HG03196 (cell line): ENCODE data around the gene THAP7.
"Not testable (repeated sequence)": the region's sequence is repeated elsewhere in the genome, so short reads cannot be mapped to it uniquely, and the experiment has no call there.

ENCODE experiments used
- ATAC-seq: cut with Tn5 transposase; IDR thresholded peaks from one replicate; pipeline ENCODE4 v1.9.1; 2021; ENCODE audit not compliant: unreplicated experiment

Gene THAP7

DNA sequence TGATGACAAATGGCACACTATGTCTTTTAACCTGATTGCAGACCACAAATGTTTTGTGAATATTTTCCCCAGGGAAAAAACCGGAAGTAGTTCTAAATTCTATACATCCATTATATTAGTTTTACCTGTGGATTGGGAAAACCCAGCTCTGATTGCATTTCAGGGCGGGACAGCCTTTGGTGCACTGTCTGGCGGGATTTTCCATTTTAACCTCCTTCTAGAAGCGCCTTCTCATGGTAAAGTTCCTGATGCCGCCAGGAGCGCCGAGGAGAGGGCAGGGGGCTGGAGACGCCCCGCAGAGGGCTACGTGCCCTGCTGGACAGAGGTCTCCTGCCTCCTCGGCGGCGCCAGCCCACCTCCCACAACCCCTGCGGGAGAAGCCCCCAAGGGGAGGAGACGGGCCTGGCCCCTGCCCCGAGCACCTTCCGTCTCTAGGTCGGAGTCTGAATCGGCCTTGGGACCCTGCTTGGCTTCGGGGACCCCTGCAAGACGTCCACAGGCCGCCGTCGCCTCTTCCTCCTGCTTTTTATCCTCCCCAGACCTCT, 11.8 kb upstream of the THAP7 start:
- peak; percentile 14 for ATAC-seq

GRCh38 chr22:21012446-21013407, 10.8 kb upstream of the THAP7 start:
- ATAC-seq = no peak

DNA sequence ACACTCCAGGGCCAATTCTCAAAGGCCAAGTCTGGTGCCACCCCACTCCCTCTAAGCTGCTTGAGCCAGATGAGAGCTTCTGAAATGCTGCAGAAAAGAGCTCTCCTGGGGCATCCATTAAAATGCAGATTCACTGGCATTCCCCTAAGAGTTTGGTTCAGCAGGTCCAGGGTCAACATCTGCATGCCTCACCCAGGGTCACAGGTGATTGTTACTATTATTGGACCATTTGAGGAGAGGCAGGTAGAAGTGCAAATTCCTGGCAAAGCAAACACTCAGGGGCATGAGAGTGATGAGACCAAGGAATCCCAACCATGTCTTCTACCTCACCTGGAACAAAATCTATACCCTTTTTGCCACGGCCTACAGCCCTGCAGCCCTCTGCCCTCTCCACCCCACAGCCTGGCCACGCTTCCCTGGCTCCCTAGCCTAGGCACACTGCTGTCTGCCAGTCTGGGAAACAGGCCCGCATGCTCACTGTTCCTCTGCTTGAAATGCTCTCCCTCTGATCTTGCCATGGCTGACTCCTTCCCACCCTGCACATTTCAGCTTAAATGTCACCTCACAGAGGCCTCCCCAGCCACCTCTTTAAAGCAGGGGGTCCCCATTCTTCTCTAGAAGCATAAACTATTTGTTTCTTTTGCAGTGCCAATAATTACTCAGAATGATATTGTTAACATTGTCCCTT, 8.7 kb upstream of the THAP7 start:
- no peak for ATAC-seq

GRCh38 chr22:21009638-21010425, 7.9 kb upstream of the THAP7 start:
- ATAC-seq = no peak

DNA sequence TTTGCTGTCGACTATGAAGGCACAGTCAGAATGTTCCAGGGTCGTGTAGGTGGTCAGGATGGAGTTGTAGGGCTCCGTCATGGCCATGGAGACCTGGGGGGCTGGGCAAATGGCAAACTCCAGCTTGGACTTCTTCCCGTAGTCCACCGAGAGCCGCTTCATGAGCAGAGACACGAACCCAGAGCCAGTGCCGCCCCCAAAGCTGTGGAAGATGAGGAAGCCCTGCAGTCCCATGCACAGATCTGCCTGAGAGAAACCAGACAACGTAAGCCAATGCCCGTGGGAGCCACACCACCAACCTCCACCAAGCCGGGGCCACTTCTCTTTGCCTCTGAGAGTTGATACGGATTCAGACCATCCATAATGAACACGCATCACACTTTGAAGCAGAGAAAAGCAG, 7.3 kb upstream of the THAP7 start:
- ATAC-seq = not testable (repeated sequence)

DNA sequence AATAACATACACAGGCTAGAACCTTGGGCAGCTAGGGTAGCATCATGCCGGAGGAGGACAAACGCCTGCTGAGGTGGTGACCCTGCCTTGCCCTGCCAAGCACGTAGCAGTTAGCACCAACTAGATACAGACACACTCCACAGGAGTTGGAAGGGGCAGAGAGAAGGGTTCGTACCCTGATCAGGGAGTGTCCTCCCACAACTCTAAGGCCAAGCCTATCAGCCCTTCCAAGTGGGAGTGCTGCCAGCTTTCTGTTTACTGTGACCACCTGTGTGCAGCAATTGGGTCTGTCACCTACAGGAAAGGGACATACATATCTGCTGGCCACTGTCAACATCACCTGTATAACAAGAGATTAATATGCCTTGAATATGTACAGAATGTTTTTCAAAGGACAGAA, 1.9 kb upstream of the THAP7 start:
- no peak for ATAC-seq

DNA sequence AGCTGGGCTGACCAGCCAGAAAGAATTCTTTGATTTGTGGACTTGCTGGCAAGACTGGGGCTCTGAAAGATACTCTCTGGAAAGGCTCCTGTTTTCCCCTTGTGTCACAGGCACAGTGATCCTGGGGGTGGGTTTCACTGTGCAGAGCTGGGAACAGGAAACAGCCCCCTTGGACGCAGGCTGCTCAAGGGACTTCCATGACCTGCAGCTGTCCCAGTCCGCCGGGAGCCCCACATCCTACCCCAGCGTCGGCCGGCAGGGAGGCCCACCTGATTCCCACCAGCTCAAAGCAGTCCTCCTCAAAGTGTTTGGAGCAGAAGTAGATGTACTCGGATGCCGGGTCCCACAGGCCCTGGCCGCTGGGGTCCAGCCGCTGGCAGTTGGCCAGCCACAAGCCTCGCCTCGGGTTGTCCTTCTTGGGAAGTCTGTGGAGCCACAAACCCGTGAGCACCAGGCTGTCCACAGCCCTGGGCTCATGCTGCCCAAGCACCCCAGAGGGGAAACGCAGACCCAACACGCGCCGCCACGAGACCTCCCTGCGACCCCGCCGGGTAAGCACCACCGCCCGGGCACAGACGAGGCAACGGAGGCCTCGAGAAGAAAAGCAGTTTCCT, 824 bp downstream of the THAP7 start:
- peak; percentile 2 for ATAC-seq

DNA sequence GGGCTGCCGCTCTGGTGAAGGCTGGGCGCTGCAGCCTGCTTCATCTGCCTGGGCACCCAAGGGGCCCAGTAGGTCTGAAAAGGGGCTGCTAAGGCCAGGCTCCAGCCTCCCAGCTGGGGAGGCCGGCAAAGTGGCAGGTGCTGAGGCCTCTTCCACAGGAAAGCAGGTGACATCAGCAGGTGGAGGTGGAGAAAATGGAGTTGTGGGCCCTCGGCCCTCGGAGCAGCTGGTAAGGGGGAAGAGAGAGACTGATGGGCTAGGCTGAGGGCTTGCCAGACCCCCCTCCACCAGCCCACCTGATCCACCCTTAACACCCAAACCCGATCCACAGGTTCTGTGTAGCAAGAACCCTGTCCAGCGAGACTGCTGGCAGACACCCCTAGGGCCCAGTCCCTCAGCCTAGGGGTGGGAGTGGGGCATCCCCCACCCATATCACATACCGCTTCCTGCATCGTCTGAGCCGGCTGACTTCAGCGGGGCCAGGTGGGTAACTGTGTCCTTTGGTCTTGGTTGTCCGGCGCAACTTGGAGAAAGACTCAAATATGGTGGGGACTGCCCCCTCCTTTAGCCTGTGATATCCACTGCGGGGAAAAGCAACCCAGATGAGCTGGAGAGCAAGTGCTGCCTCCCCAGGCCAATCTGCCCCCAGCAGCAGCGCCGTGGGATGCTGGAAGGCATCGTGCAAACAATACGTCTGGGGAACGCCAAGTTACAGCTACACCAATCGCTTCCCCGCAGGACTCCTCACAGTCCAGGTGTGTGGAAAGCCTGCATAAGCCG, 1.5 kb downstream of the THAP7 start:
- ATAC-seq = no peak

DNA sequence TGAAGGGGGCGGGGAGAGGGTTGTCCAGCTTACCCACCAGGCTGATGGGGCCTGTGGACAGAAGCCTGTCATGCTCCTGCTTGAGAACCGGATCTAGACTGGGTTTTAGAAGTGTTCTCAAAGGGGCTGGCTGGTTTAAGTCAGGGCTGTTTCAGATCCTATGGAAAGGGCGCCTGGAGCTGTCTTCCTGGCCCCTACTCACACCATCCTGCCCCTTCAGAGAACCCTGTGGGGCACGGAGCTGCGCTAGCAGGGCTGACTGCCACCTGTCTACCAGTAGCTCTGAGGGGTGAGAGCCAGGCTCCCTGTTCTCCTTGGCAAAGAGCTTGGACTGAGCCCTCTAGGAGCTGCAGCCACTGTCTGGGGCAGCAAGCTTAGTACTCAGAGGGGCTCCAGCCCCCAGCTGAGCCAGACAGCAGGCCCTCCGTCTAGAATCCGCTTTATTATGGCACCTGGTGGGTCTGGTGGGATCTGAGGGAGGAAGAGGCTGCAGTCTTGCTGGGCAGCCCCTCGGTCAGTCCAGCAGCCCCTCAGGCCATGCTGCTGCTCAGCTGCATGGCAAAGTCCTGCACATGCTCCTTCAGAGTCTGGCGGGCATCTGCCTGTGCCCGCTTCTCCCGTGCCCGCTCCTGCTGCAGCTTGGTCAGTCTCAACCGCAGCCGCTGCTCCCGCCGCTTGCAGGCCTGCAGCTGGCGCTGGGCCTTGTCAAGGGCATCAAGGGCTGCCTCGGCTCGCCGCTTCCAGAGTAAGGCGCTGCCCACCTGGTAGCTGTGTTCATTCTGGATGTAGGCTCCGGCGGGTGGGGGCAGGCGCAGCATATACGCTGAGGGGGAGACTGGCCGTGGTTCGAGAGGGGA, 2.3 kb downstream of the THAP7 start:
- ATAC-seq = no peak

DNA sequence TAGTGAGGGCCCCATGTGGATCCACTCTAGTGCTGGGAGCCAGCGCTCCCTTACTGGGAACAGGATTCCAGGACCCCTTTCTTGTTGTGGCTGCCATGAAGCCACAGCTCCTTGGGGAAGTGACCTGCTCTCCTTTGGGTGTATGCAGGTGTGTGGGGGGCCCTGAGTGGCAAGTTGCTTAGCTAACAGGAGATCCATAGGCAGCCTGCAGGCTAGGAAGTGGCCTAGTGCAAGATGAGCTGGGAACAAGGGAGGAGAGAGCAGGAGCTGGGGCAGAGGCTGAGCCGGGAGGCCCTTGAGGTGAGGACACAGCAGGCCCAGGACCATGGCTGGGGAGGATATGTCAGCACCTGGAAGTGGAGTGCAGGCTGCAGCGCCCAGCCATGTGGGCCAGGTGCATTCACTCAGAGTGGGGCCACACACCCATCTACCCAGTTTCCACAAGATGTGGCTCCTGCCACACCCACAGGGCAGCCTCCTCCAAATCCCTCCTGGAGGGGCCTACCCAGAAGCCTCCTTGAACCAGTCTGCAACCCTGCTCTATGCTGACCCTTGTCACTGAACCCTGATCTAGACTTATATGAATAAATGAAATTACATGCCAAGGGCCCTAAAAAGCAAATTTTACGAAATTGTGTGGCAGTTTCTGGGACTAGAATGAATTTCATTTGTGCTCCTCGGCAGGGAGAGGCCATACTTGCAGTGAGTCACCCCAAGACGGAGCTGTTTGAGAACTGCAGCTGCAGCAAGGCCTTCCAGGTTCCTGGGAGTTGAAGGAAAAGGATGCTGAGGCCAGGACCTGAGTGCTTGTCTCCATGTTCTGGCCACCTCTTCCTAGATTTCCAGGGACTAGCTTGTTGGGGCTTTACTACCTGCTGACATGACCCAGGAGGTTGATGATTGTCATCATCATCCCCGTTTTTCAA, 3.2 kb downstream of the THAP7 start:
- ATAC-seq = no peak

DNA sequence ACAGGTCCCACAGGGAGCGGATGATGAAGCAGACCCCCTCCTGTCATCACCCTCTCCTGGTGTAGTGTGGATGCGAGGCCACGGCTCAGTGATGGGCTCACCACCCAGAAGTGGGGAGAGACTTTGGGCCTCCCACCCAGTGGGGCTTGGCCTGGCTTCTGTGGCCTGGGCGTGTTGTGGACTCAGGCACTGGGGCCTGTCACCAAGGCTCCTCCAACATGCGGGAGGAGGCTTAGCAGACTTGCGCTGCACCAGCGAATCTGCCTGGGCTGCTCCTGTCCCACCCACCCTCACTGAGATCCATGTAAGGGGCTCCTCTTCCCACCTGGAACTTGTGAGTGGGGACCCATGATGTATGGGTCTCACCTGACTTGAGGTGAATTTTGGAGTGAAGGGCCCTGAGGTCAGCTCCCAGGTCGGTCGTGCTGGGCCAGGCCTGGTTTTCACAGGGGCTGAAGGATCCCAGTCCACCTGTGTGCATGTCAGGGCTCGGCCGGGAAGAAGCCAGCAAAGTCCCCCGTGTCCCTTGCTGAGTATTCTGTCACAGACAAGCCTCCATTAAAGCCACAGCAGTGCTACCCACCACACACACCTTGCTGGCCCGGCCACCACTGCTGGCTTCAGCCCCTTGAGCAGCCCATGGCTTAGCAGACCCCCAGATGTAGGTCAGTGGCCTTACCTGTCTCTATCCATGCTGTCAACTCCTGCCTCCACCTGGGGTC, 4.2 kb downstream of the THAP7 start:
- no peak for ATAC-seq

DNA sequence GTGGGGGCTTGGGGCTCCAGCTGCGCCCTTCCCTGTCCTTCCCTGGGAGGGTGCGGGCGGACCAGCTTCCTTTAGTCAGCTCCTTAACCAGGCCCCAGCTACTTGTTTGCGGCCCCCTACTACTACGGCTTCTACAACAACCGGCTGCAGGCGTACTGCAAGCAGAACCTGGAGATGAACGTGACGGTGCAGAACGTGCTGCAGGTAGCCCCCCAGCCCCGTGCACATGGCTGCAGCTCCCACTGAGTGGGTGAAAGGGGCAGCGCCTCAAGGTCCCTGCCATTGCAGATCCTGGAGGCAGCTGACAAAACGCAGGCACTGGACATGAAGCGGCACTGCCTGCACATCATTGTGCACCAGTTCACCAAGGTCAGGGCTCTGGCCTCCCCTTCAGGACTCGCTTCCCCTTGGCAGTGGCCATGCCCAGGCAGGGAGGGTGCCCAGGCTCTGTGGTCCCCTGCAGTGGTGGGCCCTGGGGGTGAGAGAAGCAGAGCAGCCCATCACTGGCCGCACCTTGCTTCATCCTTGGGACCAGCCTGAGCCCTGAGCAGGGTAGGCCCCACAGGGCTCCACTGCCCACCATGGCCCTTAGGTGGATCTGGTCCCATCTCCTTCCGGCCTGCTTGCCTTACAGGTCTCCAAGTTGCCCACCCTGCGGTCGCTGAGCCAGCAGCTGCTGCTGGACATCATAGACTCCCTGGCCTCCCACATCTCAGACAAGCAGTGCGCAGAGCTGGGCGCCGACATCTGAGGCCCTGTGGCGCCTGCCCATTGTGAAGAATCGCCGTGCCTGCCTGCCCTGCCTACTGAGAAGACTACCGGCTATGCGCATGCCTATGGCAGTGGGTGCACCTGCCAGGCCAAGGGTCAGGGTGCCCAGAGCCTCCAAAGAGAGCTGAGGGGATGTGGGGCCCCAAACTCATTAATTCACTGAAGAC, 5.1 kb downstream of the THAP7 start:
- ATAC-seq = no peak

DNA sequence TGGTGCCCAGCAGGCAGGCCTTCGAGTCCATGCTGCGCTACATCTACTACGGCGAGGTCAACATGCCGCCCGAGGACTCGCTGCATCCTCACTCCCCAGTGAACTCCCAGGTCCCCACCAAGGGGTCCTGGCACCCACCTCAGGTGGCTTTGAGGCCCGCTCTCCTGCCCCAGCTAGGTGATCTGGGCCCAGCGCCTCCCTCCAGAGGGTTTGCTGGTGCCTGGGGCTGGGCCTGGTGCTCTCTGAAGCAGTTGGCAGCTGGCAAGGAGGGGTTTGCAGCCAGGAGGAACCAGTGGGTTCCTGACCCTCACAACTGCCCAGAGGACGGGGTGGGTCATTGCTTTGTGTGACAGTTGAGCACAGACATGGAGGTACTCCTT, 5.9 kb downstream of the THAP7 start:
- ATAC-seq = no peak

DNA sequence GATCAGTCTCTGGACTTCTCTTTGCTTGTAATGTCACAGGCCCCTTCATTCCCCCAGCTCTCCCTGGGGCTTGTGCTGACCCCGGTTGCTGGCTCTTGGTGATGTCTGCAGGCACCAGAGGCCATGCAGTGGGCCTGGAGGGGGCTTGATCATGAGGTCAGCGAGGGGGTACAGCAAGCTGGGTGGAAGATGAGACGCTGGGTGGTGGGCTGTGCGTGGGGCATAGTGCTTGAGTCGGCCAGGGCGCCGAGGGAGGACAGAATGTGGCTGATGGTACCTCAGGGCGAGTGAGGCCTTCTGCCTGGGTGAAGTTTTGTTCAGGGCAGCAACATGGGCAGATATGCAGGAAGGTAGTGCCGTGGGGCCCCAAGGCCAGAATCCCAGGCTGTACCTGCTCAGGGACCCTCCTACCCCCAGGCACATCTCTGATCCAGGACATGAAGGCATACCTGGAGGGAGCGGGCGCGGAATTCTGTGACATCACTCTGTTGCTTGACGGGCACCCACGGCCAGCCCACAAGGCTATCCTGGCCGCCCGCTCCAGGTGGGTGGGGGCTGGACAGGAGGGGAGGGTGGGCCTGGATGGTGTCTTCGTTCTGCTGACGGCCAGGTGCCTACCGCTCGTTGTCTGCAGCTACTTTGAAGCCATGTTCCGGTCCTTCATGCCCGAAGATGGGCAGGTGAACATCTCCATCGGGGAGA, 6.4 kb downstream of the THAP7 start:
- no peak for ATAC-seq

DNA sequence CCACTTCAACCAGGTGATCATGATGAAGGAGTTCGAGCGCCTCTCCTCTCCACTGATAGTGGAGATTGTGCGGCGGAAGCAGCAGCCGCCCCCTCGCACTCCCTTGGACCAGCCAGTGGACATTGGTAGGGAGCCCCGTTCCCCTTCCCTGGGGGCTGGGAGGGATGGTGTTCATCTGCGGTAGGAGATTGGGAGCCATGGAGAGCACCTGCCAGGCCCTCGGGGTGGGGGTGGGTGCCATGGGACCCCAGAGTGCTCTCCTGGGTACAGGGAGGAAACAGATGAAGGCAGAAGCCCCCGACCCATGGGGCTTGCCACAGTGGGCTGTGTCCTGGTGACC, 7.0 kb downstream of the THAP7 start:
- no peak for ATAC-seq
